HG03039 (cell line): Measurements from ENCODE around the gene IL5.
A peak's percentile ranks its signal among the peaks of the same experiment; 100 is the strongest.
"Not testable (repeated sequence)": the region's sequence is repeated elsewhere in the genome, so short reads cannot be mapped to it uniquely, and the experiment has no call there.

Experiments used
- ATAC-seq: cut with Tn5 transposase; IDR thresholded peaks from one replicate; pipeline ENCODE4 v1.9.1; 2021; ENCODE audit warnings: mild to moderate bottlenecking, moderate library complexity; ENCODE audit not compliant: unreplicated experiment

The IL5 gene

DNA sequence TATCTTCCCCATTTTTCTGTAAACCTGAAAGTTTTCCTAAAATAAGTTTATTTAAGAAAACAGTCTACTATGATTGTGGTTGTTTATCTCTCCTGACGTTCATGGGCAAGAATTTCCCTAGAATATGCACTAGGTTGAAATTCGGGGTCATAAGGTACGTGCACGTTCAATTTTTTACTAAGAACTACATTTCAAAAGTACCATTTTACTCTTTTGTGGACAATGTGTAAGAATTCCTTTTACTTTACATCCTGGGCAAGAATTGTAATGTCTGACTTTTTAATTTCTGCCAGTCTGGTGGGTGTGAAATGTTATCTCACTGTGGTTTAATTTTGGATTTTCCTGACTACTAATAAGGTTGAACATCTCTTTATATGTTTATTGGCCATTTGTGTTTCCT, 12.4 kb downstream of the IL5 start:
- no peak for ATAC-seq

GRCh38 chr5:132528866-132529634, 14.3 kb downstream of the IL5 start:
- ATAC-seq, result no peak

DNA sequence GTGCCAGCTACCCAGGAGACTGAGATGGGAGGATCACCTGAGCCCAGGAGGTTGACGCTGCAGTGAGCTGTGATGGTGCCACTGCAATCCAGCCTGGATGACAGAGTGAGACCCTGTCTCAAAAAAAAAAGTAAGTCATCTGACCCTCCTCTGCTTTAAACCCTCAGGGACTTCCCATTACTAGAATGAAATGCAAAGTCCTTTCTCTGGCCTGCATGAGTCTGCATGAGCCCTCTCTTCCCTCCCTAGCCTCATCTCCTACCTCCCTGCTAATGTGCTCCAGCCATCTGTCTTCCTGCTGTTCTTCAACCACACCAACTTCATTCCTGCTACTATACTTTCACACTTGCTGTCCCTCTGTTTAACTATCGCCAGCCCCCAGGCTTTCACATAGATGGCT, 15.3 kb downstream of the IL5 start:
- ATAC-seq, result no peak

- ATAC-seq, result no peak
Measured at GRCh38 chr5:132526974-132527564, 16.3 kb downstream of the IL5 start.

DNA sequence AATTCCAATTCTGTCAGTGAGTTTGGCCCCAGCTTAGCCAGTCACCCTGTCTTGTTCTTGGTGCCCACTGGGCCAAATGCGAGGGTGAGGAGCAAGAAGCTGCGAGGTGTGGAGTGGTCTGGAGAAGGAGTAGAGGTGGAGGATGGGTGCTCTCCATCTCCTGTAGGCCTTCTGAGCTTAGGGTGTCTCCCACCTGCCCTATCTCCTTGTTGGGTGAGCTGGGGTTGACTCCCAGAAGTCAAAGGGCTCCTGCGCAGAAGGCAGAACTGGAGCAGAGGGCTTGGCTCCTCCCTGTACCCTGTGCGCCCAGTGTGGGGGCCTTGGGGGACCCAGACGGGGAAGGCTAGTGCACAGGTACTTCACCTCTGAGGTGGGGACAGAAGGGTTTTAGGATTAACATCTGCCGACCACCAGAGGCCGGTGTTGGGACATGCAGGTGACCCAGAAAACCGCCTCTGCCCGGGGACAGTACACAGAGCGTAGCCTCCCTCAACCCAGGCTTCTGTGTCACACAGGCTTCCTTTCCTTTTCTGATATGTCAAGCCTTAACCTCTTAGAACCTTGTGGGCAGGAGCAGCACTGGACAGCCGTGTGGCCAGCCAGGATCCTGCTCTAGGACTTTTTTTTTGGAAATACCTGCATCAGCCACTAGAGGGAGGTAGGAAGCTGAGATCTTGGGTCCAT, 16.9 kb downstream of the IL5 start:
- ATAC-seq, result no peak

DNA sequence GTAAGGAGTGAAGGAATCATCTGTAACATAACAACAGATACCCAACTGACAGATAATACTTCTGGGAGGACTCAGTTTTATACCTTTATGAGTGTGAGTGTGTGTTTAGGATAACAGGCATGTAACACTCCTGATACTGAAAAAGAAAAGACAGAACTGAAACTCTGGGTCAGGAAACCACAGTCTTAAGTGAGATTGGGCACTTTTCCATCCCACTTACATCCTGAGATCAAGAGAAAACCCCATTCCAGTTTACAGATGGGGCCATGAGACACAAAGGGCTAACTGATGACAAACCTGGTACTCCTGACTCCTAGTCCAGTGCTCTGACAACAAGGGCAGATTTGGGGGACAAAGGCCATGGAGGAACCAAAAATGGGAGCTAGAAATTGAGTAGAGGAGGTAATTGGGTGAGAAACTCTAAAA, 18.0 kb downstream of the IL5 start:
- peak; percentile 70 for ATAC-seq

- ATAC-seq, result not testable (repeated sequence)
Measured at GRCh38 chr5:132524877-132525276, 18.4 kb downstream of the IL5 start.

DNA sequence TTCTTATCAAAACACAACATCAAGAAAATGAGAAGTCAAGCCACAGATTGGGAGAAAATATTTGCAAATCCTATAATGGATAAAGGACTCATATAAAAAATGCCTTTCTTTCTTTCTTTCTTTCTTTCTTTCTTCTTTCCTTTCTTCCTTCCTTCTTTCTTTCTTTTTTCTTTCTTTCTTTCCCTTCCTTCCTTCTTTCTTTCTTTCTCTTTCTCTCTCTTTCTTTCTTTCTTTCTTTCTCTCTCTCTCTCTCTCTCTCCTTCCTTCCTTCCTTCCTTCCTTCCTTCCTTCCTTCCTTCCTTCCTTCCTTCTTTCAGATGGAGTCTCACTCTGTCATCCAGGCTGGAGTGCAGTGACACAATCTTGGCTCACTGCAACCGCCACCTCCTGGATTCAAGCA, 21.3 kb downstream of the IL5 start:
- not testable (repeated sequence) for ATAC-seq

DNA sequence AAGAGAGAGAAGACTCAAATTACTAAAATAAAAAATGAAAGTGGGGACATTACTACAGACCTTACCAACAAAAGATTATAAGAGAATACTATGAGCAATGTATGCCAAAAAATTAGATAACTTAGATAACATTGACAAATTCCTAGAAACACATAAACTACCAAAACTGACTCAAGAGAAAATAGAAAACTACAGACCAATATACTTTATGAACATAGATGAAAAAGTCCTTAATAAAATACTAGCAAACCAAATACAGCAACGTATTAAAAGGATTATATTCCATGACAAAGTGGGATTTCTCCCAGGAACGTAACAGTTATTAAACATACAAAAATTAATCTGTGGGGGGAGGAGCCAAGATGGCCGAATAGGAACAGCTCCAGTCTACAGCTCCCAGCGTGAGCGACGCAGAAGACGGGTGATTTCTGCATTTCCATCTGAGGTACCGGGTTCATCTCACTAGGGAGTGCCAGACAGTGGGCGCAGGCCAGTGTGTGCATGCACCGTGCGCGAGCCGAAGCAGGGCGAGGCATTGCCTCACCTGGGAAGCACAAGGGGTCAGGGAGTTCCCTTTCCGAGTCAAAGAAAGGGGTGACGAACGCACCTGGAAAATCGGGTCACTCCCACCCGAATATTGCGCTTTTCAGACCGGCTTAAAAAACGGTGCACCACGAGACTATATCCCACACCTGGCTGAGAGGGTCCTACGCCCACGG, 29.5 kb downstream of the IL5 start:
- ATAC-seq, result not testable (repeated sequence)

- no peak for ATAC-seq
Measured at GRCh38 chr5:132510076-132510475, 33.2 kb downstream of the IL5 start.

GRCh38 chr5:132506094-132506692, 37.1 kb downstream of the IL5 start:
- ATAC-seq, result no peak

GRCh38 chr5:132505641-132506040, 37.7 kb downstream of the IL5 start:
- no peak for ATAC-seq

DNA sequence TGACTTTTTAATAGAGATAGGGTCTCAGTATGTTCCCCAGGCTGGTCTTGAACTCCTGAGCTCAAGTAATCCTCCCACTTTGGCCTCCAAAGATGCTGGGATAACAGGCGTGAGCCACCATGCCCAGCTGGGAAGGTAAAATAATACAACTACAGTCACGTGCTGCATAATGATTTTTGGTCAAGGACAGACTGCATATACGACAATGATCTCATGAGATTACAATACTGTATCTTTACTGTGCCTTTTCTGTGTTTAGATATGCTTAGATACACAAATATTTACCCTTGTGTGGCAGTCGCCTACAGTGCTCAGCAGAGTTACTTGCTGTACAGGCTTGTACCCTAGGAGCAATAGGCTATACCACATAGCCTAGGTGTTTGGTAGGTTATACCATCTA, 38.6 kb downstream of the IL5 start:
- no peak for ATAC-seq

GRCh38 chr5:132503244-132503643, 40.1 kb downstream of the IL5 start:
- no peak for ATAC-seq

DNA sequence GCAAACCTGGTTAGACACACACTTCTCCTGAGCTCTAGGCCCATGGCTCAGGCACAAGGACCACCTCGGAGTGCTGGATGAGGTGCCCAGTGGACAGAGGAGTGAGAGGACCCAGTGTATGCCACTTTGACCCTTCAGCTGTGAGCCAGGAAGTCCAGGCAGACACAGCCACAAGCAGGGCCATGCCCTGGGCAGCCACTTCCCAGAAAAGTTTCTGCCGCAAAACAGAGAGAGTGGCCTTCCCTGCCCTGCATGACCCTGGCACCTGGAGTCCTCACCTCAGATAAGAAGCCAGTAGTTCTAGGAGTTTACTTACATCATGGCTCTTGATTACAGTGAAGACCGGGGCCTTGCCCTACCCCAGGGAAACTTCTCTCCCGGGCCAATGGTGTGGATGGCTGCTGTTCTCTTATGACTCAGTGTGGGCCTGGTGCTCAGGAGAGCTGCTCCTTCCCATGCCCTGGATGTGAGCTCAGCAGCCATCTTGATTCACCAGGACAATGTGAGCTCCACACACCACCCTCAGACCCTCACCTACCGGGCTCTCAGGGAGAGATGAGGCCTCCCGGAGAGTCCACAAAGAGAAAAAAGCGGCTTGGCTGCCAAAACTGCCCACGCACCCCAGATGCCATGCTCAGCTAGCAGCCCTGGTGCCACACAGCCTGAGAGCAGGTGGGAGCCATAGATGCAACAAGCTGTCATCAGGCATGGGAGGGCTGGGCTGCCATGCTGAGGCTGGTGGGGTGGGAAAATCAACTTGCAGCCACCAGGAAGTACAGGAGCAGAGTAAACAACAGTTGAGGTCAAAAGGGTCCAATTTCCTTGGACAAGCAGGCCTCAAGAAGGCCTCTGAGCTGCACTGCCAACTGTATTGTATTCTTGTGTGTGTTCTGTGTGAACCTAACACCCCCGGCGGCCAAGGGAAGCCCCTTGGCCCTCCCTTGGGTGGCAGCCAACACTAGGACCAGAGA, 41.1 kb downstream of the IL5 start:
- ATAC-seq, result no peak

DNA sequence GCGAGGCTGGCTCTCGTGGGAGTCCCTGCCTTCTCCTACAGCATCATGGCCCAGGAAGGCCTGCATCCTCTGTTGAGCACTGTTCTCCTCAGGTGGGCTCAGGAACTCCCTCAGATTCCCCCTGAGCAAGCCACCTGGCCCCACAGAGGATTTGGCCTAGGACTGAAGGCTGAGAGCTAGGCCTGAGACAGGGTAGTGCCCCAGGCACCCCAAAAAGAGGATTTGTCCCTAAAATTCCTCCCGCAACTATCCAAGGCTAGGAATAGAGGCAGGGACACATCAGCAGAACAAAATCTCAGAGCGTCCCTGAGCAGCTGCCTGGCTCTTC, 41.7 kb downstream of the IL5 start:
- no peak for ATAC-seq

DNA sequence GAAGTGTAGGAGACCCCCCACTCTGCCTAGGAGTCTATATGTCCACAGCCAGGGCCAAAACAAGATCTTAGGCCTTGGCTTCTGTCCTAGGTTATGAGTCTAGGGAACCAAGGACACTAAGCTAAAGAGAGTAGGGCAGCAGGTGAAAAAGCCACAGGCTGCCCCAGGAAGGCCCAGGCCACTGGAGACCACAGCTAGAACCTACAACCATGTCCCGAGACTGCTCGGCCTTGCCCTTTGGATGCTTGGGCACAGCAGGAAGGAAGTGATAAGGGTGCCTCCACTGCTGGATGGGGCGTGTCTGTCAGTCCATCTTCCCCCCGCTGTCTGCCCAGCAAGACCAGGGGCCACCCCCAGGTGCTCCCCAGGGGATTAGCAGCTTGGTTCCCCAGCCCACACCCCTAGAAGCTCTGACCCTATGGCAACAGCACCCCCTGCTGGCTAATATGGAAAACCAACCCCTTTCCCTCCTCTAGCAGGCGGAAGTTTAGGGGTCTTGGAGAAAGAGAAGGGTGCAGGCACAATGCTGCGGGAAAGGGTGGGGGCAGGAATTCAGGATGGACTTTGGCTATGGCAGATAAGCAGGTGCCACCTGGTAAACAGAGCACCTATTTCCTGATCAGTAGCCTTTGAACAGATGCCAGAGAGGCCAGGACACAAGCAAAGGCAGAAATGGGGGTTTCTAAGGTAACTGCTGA, 42.2 kb downstream of the IL5 start:
- ATAC-seq, result no peak

- no peak for ATAC-seq
Measured at GRCh38 chr5:132500244-132500930, 42.9 kb downstream of the IL5 start.
